GM12878 (cell line): ENCODE results near the gene MBOAT1. TPM values are rescaled to one million over a fixed set of nuclear protein-coding genes. Genes with fewer than 3 reads are reported as not detected.
A peak's percentile ranks its signal among the peaks of the same experiment; 100 is the strongest.

ENCODE experiments used
- BMI1 ChIP-seq: fragments of 450-650 bp; IDR thresholded peaks from 2 replicates; pipeline ENCODE4 v1.6.1; 2016; ENCODE audit warnings: mild to moderate bottlenecking, moderate library complexity, borderline replicate concordance
- BRCA1 ChIP-seq: IDR thresholded peaks from 2 replicates; pipeline ENCODE4 v1.6.1; 2011; ENCODE audit warnings: low read depth, low read length, improper control_type of control experiment
- CHD4 ChIP-seq: fragments of 200-600 bp; sonication (generic); IDR thresholded peaks from 2 replicates; pipeline ENCODE4 v1.6.1; 2016; ENCODE audit warnings: mild to moderate bottlenecking
- EED ChIP-seq: sonication (generic); IDR thresholded peaks from 2 replicates; pipeline ENCODE4 v1.6.1; 2016; ENCODE audit warnings: antibody characterized with exemption, low read depth
- ESRRA ChIP-seq: IDR thresholded peaks from 2 replicates; pipeline ENCODE4 v1.6.1; 2012; ENCODE audit warnings: mild to moderate bottlenecking, low read length, improper control_type of control experiment
- GABPA ChIP-seq: IDR thresholded peaks from 2 replicates; pipeline ENCODE4 v1.6.1; 2014; ENCODE audit warnings: antibody characterized with exemption, low read depth, mild to moderate bottlenecking, inconsistent platforms
- HDGF ChIP-seq: fragments of 450-650 bp; IDR thresholded peaks from 2 replicates; pipeline ENCODE4 v1.6.1; 2016; ENCODE audit warnings: antibody characterized with exemption
- JUND ChIP-seq: IDR thresholded peaks from 2 replicates; pipeline ENCODE4 v1.6.1; 2012; ENCODE audit warnings: low read depth, mild to moderate bottlenecking, low read length, improper control_type of control experiment, moderate library complexity
- MEF2A ChIP-seq: IDR thresholded peaks from 2 replicates; pipeline ENCODE4 v1.6.1; 2011; ENCODE audit warnings: low read depth, mild to moderate bottlenecking, low read length, moderate library complexity; ENCODE audit not compliant: insufficient read depth
- MTA2 ChIP-seq: fragments of 450-650 bp; IDR thresholded peaks from 2 replicates; pipeline ENCODE4 v1.6.1; 2016; ENCODE audit warnings: low read depth, mild to moderate bottlenecking, moderate library complexity
- NFXL1 ChIP-seq: fragments of 450-650 bp; IDR thresholded peaks from 2 replicates; pipeline ENCODE4 v1.6.1; 2017; ENCODE audit warnings: antibody characterized with exemption, mild to moderate bottlenecking, borderline replicate concordance
- POLR2AphosphoS2 ChIP-seq: IDR thresholded peaks from 2 replicates; pipeline ENCODE4 v1.6.1; 2011; ENCODE audit warnings: low read depth, mild to moderate bottlenecking, low read length, improper control_type of control experiment, moderate library complexity
- RCOR1 ChIP-seq: conservative IDR thresholded peaks from 2 replicates; pipeline ENCODE4 v1.6.1; 2012; ENCODE audit warnings: low read depth, low read length, improper control_type of control experiment
- RELA ChIP-seq: fragments of 450-650 bp; IDR thresholded peaks from 2 replicates; pipeline ENCODE4 v1.8.0; 2014; ENCODE audit warnings: borderline replicate concordance; ENCODE audit not compliant: partially characterized antibody
- SKIL ChIP-seq: fragments of 450-650 bp; IDR thresholded peaks from 2 replicates; pipeline ENCODE4 v1.6.1; 2017; ENCODE audit warnings: mild to moderate bottlenecking, low read depth, inconsistent platforms; ENCODE audit not compliant: poor library complexity, severe bottlenecking
- SMARCA5 ChIP-seq: fragments of 450-650 bp; IDR thresholded peaks from 2 replicates; pipeline ENCODE4 v1.6.1; 2017; ENCODE audit warnings: mild to moderate bottlenecking
- TBL1XR1 ChIP-seq: IDR thresholded peaks from 2 replicates; pipeline ENCODE4 v1.6.1; 2012; ENCODE audit warnings: low read depth, low read length, improper control_type of control experiment
- ZBED1 ChIP-seq: IDR thresholded peaks from 2 replicates; pipeline ENCODE4 v1.6.1; 2016; ENCODE audit warnings: borderline replicate concordance
- ZBTB4 ChIP-seq: fragments of 450-650 bp; formaldehyde crosslinking; IDR thresholded peaks from 2 replicates; pipeline ENCODE4 v1.4.0; 2022; ENCODE audit warnings: mild to moderate bottlenecking, moderate library complexity
- polyA plus RNA-seq, 11 experiments: library from polyadenylated mRNA; depleted of rRNA in 4 of 11; unstranded in 6 of 11; stranded (reverse) in 5 of 11; fragments of >200 nt; fragmentation: Nextera tagmentation in 4 of 11; fragmentation: Illumina TruSeq in 1 of 11; extraction: Ambion mirVana in 4 of 11; extraction: Trizol in 1 of 11; gene quantifications; 1 replicate in 1 of 11; 2 replicates in 10 of 11; pipeline versions ENCODE4 v1.2.1 to v1.2.3, GENCODE V29; 2011 to 2016; ENCODE audit warnings: inconsistent platforms in 2 of 11, missing spikeins in 2 of 11, low read depth in 1 of 11
- total RNA-seq, 4 experiments: library from RNA; depleted of rRNA in 3 of 4; stranded (reverse); fragments of >200 nt in 3 of 4; fragmentation: Illumina TruSeq in 1 of 4; extraction: Trizol in 1 of 4; gene quantifications; 2 replicates each; pipeline versions ENCODE4 v1.2.1 to v1.2.3, GENCODE V29; 2013 to 2021
- TF ChIP-seq, protein P1 (sequence below), 3 experiments: IDR thresholded peaks in 2 of 3; conservative IDR thresholded peaks in 1 of 3; 2 replicates each; pipeline ENCODE4 v1.5.1; 2011; ENCODE audit warnings: low read depth in 3 of 3, low read length in 3 of 3, mild to moderate bottlenecking in 3 of 3, control low read depth in 2 of 3, moderate library complexity in 2 of 3, inconsistent platforms in 1 of 3, mixed read lengths in 1 of 3; ENCODE audit not compliant: control insufficient read depth in 2 of 3, insufficient read depth in 1 of 3; ENCODE audit errors: extremely low read depth in 1 of 3

MBOAT1 gene
- total and polyA plus RNA-seq, 10 of the 15 experiments (the other 5 are each of a cell fraction or from before 2014, with no cell fraction given) = 0.39 to 21.0 (median 11.6) TPM

DNA sequence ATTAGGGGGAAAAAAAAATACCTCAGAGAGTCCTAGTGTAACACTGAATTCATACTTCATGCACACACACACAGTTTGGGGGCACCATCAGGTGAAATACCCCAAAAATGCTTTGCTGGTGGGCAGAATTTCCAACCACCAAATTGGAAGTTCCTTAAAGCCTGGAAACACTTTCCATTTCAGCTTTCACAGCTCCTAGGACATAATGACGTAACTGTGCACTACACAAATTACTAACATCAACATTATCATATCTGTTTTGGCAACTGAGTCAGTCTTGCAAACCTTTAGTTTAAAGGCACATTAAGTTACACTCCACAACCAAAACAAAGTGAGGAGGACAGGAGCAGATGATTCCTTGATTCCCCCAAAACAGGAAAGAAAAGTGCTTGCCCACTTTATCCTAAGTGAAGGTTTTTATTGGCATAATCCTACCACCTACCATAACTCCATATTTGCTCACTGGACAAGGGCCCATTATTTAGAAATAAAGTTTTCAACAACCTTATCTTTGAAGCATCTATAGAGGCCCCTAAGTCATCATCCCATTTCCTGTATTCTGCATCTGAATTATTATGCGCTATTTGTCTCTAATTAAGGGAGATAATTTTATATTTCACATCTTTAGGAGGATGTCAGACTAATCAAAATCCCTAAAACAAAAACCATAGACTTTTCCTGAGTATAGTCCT lies 3.4 kb downstream of the MBOAT1 start (continued):
- no peak for TF ChIP-seq ZBTB4 (CRISPR knock-in tag)
- no peak for TF ChIP-seq BMI1
- TF ChIP-seq MTA2 = no peak
- TF ChIP-seq SKIL = no peak
- no peak for TF ChIP-seq JUND
- TF ChIP-seq, protein P1, sequence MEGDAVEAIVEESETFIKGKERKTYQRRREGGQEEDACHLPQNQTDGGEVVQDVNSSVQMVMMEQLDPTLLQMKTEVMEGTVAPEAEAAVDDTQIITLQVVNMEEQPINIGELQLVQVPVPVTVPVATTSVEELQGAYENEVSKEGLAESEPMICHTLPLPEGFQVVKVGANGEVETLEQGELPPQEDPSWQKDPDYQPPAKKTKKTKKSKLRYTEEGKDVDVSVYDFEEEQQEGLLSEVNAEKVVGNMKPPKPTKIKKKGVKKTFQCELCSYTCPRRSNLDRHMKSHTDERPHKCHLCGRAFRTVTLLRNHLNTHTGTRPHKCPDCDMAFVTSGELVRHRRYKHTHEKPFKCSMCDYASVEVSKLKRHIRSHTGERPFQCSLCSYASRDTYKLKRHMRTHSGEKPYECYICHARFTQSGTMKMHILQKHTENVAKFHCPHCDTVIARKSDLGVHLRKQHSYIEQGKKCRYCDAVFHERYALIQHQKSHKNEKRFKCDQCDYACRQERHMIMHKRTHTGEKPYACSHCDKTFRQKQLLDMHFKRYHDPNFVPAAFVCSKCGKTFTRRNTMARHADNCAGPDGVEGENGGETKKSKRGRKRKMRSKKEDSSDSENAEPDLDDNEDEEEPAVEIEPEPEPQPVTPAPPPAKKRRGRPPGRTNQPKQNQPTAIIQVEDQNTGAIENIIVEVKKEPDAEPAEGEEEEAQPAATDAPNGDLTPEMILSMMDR (IDR thresholded peaks at IDR 0.05 in 2 of 3, conservative IDR thresholded peaks at IDR 0.05 in 1 of 3; ENCODE audit: control insufficient read depth in 2 of 3, extremely low read depth in 1 of 3, insufficient read depth in 1 of 3, low read depth in 3 of 3, low read length in 3 of 3) = no peak
- TF ChIP-seq RELA = no peak
- no peak for TF ChIP-seq HDGF
- no peak for TF ChIP-seq ESRRA
- no peak for TF ChIP-seq MEF2A
- no peak for TF ChIP-seq NFXL1
- TF ChIP-seq POLR2AphosphoS2 = no peak
- TF ChIP-seq BRCA1 = no peak
- no peak for TF ChIP-seq ZBED1
- TF ChIP-seq RCOR1 = no peak
- TF ChIP-seq CHD4 = no peak
- TF ChIP-seq EED = peak; percentile 84
- no peak for TF ChIP-seq SMARCA5
- no peak for TF ChIP-seq GABPA
- no peak for TF ChIP-seq TBL1XR1
